Measurements from ENCODE around the gene CAMKMT.

Gene CAMKMT

DNA sequence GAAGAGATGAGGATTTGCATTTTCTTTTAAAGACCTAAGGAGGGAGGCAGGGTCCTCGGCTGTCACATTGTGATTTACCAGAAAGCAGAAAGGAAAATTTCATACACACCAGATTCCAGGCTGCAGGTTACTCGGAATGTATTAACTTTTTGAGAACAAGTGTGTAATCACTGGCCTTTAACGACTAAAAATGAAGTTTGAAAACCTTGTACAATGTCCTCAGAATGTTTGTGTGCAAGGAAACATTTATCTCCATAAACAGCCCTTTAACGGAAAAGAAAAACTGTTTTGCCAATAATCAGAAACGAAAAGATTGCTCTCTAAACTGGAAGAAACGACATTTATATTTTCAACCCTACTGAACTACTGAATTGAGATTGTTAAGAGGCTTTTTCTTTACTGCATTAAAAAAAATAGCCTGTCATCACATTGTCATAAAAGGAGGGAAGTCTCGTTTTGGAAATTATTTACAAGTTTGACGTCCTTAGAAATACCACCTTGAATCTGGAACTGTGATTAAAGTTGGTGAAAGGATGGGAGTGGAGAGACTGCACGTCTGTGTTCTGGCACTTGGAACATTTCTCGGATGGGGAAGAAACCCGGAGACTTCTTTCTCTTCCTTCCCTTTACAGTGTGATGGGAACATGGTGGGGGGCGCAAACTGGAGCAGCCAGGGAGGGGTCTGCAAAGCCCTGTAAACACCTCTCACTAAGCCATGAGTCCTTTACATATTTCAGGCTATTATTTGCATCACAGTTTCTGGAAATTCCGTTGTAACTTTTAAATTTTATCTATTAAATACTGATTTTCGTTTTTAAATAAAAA is 445.7 kb downstream of the CAMKMT start:
- Histone ChIP-seq H4K20me1 (ENCODE audit: insufficient read depth, low read length) (no peaks in the 10 kb centered on the region), H3K4me1 (ENCODE audit: insufficient read depth, low read length, severe bottlenecking) (no peaks in the 10 kb centered on the region), H3K27ac (ENCODE audit: low read depth, low read length, poor library complexity, severe bottlenecking) (no peak overlapping the region), H3K79me2 (ENCODE audit: insufficient read depth, low read length) (no peaks in the 10 kb centered on the region), H3K4me2 (ENCODE audit: low read length) (no peak overlapping the region), H3K4me3 (ENCODE audit: low read depth, low read length, poor library complexity, severe bottlenecking) (no peak overlapping the region), H3K9me3 (ENCODE audit: low read length) (no peaks in the 10 kb centered on the region), H3K27me3 (ENCODE audit: insufficient read depth, low read length) (no peaks in the 10 kb centered on the region), H3F3A (ENCODE audit: insufficient read depth, low read length) (no peaks in the 10 kb centered on the region), H3K9me2 (ENCODE audit: low read depth, low read length) (no peaks in the 10 kb centered on the region), H3K9ac (ENCODE audit: low read length) (no peak overlapping the region), H3K36me3 (ENCODE audit: insufficient read depth, low read length) (no peaks in the 10 kb centered on the region), H2AFZ (ENCODE audit: low read length) (no peak overlapping the region)
- no peak for TF ChIP-seq EZH2 (IDR thresholded peaks at IDR 0.05; ENCODE audit: borderline replicate concordance, low read length)
- TF ChIP-seq, protein P1, sequence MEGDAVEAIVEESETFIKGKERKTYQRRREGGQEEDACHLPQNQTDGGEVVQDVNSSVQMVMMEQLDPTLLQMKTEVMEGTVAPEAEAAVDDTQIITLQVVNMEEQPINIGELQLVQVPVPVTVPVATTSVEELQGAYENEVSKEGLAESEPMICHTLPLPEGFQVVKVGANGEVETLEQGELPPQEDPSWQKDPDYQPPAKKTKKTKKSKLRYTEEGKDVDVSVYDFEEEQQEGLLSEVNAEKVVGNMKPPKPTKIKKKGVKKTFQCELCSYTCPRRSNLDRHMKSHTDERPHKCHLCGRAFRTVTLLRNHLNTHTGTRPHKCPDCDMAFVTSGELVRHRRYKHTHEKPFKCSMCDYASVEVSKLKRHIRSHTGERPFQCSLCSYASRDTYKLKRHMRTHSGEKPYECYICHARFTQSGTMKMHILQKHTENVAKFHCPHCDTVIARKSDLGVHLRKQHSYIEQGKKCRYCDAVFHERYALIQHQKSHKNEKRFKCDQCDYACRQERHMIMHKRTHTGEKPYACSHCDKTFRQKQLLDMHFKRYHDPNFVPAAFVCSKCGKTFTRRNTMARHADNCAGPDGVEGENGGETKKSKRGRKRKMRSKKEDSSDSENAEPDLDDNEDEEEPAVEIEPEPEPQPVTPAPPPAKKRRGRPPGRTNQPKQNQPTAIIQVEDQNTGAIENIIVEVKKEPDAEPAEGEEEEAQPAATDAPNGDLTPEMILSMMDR (IDR thresholded peaks at IDR 0.05; ENCODE audit: low read length), result no peak

- H3K79me2 ChIP-seq (ENCODE audit: insufficient read depth, low read length), result no peaks in the 10 kb centered on the region
- no peaks in the 10 kb centered on the region for H3K9me3 ChIP-seq (ENCODE audit: low read length)
- no peak overlapping the region for H3K4me3 ChIP-seq (ENCODE audit: low read depth, low read length, poor library complexity, severe bottlenecking)
- H4K20me1 ChIP-seq (ENCODE audit: insufficient read depth, low read length), result no peaks in the 10 kb centered on the region
- H2AFZ ChIP-seq (ENCODE audit: low read length), result no peak overlapping the region
- H3K9me2 ChIP-seq (ENCODE audit: low read depth, low read length), result no peaks in the 10 kb centered on the region
- no peaks in the 10 kb centered on the region for H3K36me3 ChIP-seq (ENCODE audit: insufficient read depth, low read length)
- H3K4me2 ChIP-seq (ENCODE audit: low read length), result no peak overlapping the region
- H3F3A ChIP-seq (ENCODE audit: insufficient read depth, low read length), result no peaks in the 10 kb centered on the region
- H3K9ac ChIP-seq (ENCODE audit: low read length), result no peak overlapping the region
- H3K27ac ChIP-seq (ENCODE audit: low read depth, low read length, poor library complexity, severe bottlenecking), result no peak overlapping the region
- no peaks in the 10 kb centered on the region for H3K27me3 ChIP-seq (ENCODE audit: insufficient read depth, low read length)
- TF ChIP-seq, protein P1 (IDR thresholded peaks at IDR 0.05; ENCODE audit: low read length), result no peak
- no peak for TF ChIP-seq EZH2 (IDR thresholded peaks at IDR 0.05; ENCODE audit: borderline replicate concordance, low read length)
- H3K4me1 ChIP-seq (ENCODE audit: insufficient read depth, low read length, severe bottlenecking), result no peaks in the 10 kb centered on the region
These were observed 449.3 kb downstream of the CAMKMT start for GRCh38 chr2:44810892-44811530.

DNA sequence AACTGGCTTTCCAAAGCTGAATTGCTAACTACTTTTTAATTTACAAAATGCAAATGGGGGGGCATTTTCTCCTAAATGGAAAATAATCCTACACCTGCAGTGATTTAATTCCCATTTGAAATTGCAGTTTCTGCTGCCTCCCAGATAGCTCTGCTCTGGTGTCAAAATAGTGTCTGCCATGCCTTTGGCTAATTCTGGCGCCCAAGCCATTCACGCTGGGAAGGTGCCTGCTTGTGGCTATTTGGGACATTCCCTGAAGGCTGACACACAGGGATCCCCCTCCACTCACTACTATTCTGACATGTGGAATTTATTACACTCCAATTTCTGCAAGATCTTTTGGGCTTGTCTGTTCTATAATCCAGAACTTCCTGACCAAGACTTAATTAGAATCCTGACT is 451.4 kb downstream of the CAMKMT start:
- no peaks in the 10 kb centered on the region for H3K36me3 ChIP-seq (ENCODE audit: insufficient read depth, low read length)
- no peak overlapping the region for H3K27ac ChIP-seq (ENCODE audit: low read depth, low read length, poor library complexity, severe bottlenecking)
- no peak overlapping the region for H2AFZ ChIP-seq (ENCODE audit: low read length)
- no peak for TF ChIP-seq EZH2 (IDR thresholded peaks at IDR 0.05; ENCODE audit: borderline replicate concordance, low read length)
- TF ChIP-seq, protein P1 (IDR thresholded peaks at IDR 0.05; ENCODE audit: low read length), result no peak
- H3K4me3 ChIP-seq (ENCODE audit: low read depth, low read length, poor library complexity, severe bottlenecking), result no peak overlapping the region
- no peaks in the 10 kb centered on the region for H3K9me2 ChIP-seq (ENCODE audit: low read depth, low read length)
- no peaks in the 10 kb centered on the region for H3F3A ChIP-seq (ENCODE audit: insufficient read depth, low read length)
- no peak overlapping the region for H3K4me2 ChIP-seq (ENCODE audit: low read length)
- no peaks in the 10 kb centered on the region for H3K9me3 ChIP-seq (ENCODE audit: low read length)
- H3K9ac ChIP-seq (ENCODE audit: low read length), result no peak overlapping the region
- no peaks in the 10 kb centered on the region for H3K27me3 ChIP-seq (ENCODE audit: insufficient read depth, low read length)
- H3K79me2 ChIP-seq (ENCODE audit: insufficient read depth, low read length), result no peaks in the 10 kb centered on the region
- no peaks in the 10 kb centered on the region for H3K4me1 ChIP-seq (ENCODE audit: insufficient read depth, low read length, severe bottlenecking)
- no peaks in the 10 kb centered on the region for H4K20me1 ChIP-seq (ENCODE audit: insufficient read depth, low read length)
